GM18526 (cell line): ENCODE measurements around the gene PPP2R5D.

Experiments used
- POLR2A ChIP-seq: IDR thresholded peaks from 3 replicates; pipeline ENCODE4 v1.6.1; 2011; ENCODE audit not compliant: insufficient read length; ENCODE audit errors: extremely low read depth

The PPP2R5D gene

DNA sequence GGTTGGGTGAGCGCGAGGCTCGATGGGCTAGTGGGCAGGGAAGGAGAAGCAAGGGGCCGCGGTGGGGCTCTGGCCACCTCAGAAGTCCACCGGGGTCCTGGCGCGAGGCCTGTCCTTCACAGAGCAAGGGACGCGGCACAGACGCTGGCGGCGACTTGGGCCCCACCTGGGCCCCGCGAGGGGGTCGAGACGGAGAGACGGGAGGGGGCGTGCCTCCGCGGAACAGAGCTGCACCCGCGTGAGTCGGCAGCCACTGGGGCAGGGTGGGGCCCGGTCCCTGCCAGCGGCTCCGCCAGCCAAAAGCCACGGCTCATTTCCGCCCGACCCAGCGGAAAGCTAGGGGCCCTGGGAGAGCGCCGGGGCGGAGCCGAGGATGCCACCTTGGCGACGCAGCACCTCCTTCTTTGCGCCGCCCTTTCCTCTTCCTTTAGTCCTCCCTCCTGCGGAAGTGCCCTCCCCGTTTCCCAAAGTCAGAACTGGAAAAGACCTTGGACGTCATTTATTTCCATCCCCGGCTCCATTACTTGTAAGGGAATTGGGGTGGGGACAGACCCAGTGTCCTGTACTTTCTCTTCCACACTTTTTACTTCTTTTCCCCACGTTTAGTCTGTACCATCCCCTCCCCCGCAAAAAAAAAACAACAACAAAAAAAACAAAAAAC is 69.3 kb downstream of the PPP2R5D start, which contains the start of gene CUL7:
Gene CUL7, minus strand, starts transcription at position 307 of the 661 bp plus-strand sequence. CDS start 1,063 bp downstream, outside the sequence.
- TF ChIP-seq POLR2A, result peak; percentile 89

DNA sequence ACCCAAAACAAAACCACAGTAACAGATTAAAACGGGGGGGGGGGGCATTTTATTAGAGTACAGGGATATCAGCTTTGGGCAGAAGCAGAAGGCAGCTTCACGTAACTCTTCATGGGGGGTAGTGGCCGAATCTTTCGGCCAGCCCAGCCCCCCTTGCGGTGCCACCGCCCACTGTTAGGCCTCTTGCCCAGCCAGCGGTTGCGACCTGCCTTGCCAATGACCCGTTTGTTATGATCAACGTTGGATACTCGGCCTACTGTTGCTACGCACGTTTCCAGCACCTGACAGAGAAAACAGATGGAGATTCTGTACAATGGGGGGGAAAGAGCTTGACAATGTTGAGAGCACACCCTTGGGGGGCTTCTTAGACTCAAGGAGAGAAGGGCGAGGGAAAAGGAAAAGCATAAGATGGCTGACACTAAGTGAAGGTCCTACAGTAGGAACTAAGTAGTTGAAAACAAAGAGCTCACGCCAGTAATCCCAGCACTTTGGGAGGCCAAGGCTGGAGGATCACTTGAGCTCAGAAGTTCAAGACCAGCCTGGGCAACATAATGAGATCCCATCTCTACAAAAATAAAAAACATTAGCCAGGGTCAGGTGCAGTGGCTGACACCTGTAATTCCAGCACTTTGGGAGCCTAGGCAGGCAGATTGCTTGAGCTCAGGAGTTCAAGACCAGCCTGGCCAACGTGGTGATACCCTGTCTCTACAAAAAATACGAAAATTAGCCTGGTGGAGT is 70.0 kb downstream of the PPP2R5D start:
- no peak for TF ChIP-seq POLR2A

DNA sequence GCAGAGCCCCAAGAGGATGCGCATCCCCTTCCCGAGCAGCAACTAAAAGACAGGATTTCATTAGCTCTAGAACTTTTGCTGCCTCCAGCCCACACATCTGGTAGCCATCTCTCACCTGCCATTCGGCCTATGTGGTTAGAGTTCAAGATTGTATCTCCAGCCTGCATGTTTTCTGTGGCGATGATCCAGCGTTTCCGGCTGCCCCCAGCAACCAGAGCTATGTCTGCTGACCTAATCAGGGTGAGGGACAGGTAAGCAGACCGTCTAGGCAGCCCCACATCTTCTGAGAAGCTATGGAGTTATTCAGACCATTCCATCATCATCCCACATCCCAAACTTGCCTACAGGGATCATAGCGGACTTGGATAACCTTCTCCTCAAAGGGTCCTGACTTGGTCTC is 71.6 kb downstream of the PPP2R5D start:
- no peak for TF ChIP-seq POLR2A

DNA sequence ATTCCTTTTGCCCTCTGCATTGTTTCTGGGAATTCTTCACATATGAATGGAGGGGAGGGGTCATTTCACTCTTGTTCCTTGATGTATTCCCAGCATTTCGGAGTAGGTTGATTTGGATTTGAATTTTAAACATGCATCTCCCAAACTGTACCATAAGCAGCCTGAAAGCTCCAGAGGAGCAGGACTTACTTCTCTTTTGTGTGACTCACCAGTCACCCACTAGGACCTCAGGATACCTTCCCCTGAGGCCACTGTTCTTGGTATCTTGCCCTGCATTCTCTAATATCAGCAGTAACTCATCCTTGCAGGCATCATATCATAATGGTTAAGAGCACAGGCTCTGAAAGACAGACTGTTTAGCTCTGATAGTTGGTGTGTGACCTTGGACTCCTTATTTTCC is 74.2 kb downstream of the PPP2R5D start:
- TF ChIP-seq POLR2A, result no peak

DNA sequence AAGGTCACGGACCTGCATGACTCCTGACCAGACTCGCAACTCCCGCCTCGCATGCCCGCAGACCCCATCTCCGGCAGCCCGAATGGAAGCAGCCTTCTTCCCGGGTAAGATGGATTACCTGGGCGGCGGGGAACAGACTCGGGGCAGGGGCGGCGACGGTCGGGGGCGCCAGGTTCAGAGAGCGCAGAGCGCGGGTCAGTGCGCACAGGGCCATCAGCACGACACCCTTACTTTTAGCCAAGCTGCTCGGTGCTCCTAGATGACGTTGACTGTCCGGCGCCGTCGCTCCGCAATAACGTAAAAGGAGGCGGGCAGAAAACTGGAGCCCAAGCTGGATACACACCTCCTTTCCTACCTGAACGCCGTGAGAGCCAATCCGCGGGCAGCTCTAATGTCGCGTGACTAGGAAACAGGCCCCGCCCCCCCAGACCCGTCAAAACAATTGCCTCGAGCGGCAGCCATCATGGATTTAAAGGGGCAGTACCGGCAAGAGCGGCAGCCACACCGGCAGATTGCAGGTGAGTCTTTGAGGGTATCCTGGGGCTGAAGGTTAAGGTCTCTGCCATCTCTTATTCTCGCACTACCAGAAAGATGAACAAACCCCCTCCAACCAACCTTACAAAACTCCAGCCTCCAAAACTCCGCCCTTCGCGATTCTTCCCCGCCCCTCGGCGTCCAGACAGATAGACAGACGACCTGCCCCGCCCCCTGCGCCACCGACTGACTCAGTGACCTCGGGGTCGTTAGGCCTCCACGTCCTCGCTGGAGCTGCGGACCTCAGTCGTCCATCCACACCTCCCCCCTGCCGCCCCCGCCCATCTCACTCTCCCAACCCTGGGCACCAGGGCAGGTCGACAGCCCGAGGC is 75.0 kb downstream of the PPP2R5D start, which contains the start of the genes KLC4 and MRPL2:
Gene KLC4, plus strand, starts transcription at position 464 of the 866 bp plus-strand sequence. CDS start 1,705 bp downstream, outside the sequence.
Gene MRPL2, minus strand, starts transcription at position 267 of the 866 bp plus-strand sequence. Its CDS starts 53 bp downstream, at position 214.
- peak; percentile 91 for TF ChIP-seq POLR2A

DNA sequence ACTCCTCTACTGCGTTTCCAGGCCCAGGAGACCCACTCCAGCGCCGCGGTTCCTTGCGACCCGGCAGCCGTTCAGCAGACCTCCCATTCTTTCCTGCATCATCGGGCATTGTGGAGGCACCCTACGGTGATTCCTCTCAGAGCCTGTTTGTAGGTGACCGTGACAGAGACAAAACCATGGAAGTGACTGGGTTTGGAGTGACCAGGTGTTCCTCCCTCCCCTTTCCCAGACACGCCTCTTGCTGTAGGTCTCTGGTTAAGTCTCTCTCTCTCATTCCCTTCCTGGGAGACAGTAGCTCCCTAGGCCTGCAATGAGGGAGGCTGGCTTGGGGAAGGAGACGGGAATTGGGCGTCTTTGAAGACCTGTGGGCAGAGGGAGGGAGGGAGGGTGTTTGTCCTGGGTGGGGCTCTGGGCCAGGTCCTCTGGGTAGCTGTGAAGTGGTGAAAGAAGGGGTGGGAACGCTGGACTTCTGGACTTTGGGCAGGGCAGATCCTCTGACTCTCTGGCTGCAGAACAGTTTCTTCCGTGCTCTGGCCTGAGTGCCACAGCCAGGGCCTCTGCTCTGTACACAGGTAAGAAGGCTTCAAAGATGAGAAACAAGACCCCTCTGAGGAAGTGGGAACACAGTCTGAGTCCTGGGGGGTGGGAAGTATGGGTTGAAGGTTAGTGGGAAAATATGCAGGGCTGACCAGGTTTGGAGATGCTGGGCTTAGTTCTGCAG is 75.8 kb downstream of the PPP2R5D start:
- no peak for TF ChIP-seq POLR2A

GRCh38 chr6:43060755-43061633 is 76.6 kb downstream of the PPP2R5D start:
- no peak for TF ChIP-seq POLR2A

- TF ChIP-seq POLR2A, result no peak
Observed at GRCh38 chr6:43061861-43062260, 77.5 kb downstream of the PPP2R5D start.
